H9 (cell line): ENCODE data around the gene DLX6. TPM values are rescaled to one million over a fixed set of nuclear protein-coding genes. Genes with fewer than 3 reads are reported as not detected.

Experiments used
- DNase-seq: peaks from one replicate; pipeline ENCODE4 v3.0.0-alpha.2; 2017
- H2AFZ ChIP-seq: one replicate; pipeline ENCODE4 v1.6.1; 2013; ENCODE audit warnings: mild to moderate bottlenecking, low read length, control low read depth, moderate library complexity
- H2AK5ac ChIP-seq: 2 replicates; pipeline ENCODE4 v1.6.1; 2013; ENCODE audit warnings: low read length, control low read depth, mixed read lengths; ENCODE audit not compliant: insufficient read length
- H2BK120ac ChIP-seq: one replicate; pipeline ENCODE4 v1.6.1; 2013; ENCODE audit warnings: low read depth, mild to moderate bottlenecking, low read length, control low read depth, inconsistent platforms; ENCODE audit not compliant: poor library complexity, severe bottlenecking
- H2BK12ac ChIP-seq: 2 replicates; pipeline ENCODE4 v1.6.1; 2013; ENCODE audit warnings: low read length, control low read depth, mixed read lengths, low read depth; ENCODE audit not compliant: insufficient read length
- H2BK15ac ChIP-seq: 2 replicates; pipeline ENCODE4 v1.6.1; 2013; ENCODE audit warnings: low read depth, low read length, control low read depth
- H2BK20ac ChIP-seq: one replicate; pipeline ENCODE4 v1.6.1; 2013; ENCODE audit warnings: low read depth, mild to moderate bottlenecking, low read length, control low read depth, inconsistent platforms; ENCODE audit not compliant: poor library complexity, severe bottlenecking
- H2BK5ac ChIP-seq: 2 replicates; pipeline ENCODE4 v1.6.1; 2013; ENCODE audit warnings: low read length, control low read depth, mixed read lengths; ENCODE audit not compliant: insufficient read length
- H3K14ac ChIP-seq: 2 replicates; pipeline ENCODE4 v1.6.1; 2013; ENCODE audit warnings: low read length, control low read depth; ENCODE audit not compliant: insufficient read depth
- H3K18ac ChIP-seq: 2 replicates; pipeline ENCODE4 v1.6.1; 2013; ENCODE audit warnings: low read depth, mild to moderate bottlenecking, mixed read lengths, low read length, control low read depth; ENCODE audit not compliant: insufficient read length
- H3K23ac ChIP-seq: 2 replicates; pipeline ENCODE4 v1.6.1; 2013; ENCODE audit warnings: low read length, control low read depth, mixed read lengths, low read depth; ENCODE audit not compliant: insufficient read length
- H3K23me2 ChIP-seq: 2 replicates; pipeline ENCODE4 v1.6.1; 2013; ENCODE audit warnings: low read depth, mild to moderate bottlenecking, mixed read lengths, low read length, control low read depth; ENCODE audit not compliant: insufficient read length, poor library complexity, severe bottlenecking
- H3K27ac ChIP-seq: 2 replicates; pipeline ENCODE4 v1.5.1; 2013; ENCODE audit warnings: low read length, control low read depth, mixed read lengths, low read depth; ENCODE audit not compliant: insufficient read length
- H3K27me3 ChIP-seq: 2 replicates; pipeline ENCODE4 v1.6.1; 2013; ENCODE audit warnings: low read length, control low read depth, inconsistent platforms; ENCODE audit not compliant: insufficient read depth
- H3K4ac ChIP-seq: 2 replicates; pipeline ENCODE4 v1.6.1; 2013; ENCODE audit warnings: low read depth, mild to moderate bottlenecking, control low read depth, inconsistent platforms, low read length, moderate library complexity
- H3K4me1 ChIP-seq: 2 replicates; pipeline ENCODE4 v1.6.1; 2013; ENCODE audit warnings: low read length, control low read depth, inconsistent platforms; ENCODE audit not compliant: insufficient read depth
- H3K4me2 ChIP-seq: 2 replicates; pipeline ENCODE4 v1.6.1; 2013; ENCODE audit warnings: low read length, control low read depth, mixed read lengths; ENCODE audit not compliant: insufficient read length, insufficient read depth
- H3K56ac ChIP-seq: 2 replicates; pipeline ENCODE4 v1.6.1; 2013; ENCODE audit warnings: low read depth, mild to moderate bottlenecking, mixed read lengths, low read length, control low read depth; ENCODE audit not compliant: insufficient read length
- H3K79me1 ChIP-seq: 2 replicates; pipeline ENCODE4 v1.6.1; 2013; ENCODE audit warnings: low read depth, mild to moderate bottlenecking, moderate library complexity, low read length, control low read depth, inconsistent platforms; ENCODE audit not compliant: insufficient read depth, poor library complexity, severe bottlenecking
- H3K79me2 ChIP-seq: 2 replicates; pipeline ENCODE4 v1.6.1; 2013; ENCODE audit warnings: low read length, control low read depth, inconsistent platforms; ENCODE audit not compliant: insufficient read depth
- H3K9ac ChIP-seq: 2 replicates; pipeline ENCODE4 v1.6.1; 2013; ENCODE audit warnings: low read length, control low read depth, mixed read lengths; ENCODE audit not compliant: insufficient read length; ENCODE audit errors: extremely low read depth
- H3K9me3 ChIP-seq: one replicate; pipeline ENCODE4 v1.6.1; 2013; ENCODE audit warnings: low read depth, low read length, inconsistent platforms; ENCODE audit not compliant: control insufficient read depth
- H3T11ph ChIP-seq: one replicate; pipeline ENCODE4 v1.6.1; 2013; ENCODE audit warnings: mild to moderate bottlenecking, low read length, control low read depth, inconsistent platforms
- H4K20me1 ChIP-seq: one replicate; pipeline ENCODE4 v1.6.1; 2013; ENCODE audit not compliant: control insufficient read depth, insufficient read length, insufficient read depth
- H4K5ac ChIP-seq: 2 replicates; pipeline ENCODE4 v1.6.1; 2013; ENCODE audit warnings: low read depth, mild to moderate bottlenecking, mixed read lengths, low read length, control low read depth; ENCODE audit not compliant: insufficient read length
- H4K8ac ChIP-seq: replicated peaks from 2 replicates; pipeline ENCODE4 v1.6.1; 2013; ENCODE audit warnings: low read length, control low read depth, mixed read lengths, low read depth; ENCODE audit not compliant: insufficient read length
- H4K91ac ChIP-seq: 2 replicates; pipeline ENCODE4 v1.6.1; 2013; ENCODE audit warnings: low read depth, mild to moderate bottlenecking, moderate library complexity, mixed read lengths, low read length, control low read depth; ENCODE audit not compliant: insufficient read length
- H3K27ac Mint-ChIP-seq, 3 experiments: 2 replicates in 2 of 3; 3 replicates in 1 of 3; pipeline ENCODE4 v1.8.0; 2020 to 2021; ENCODE audit warnings: mixed read lengths in 3 of 3, mild to moderate bottlenecking in 1 of 3, moderate library complexity in 1 of 3
- H3K27me3 Mint-ChIP-seq: 2 replicates; pipeline ENCODE4 v1.8.0; 2021; ENCODE audit warnings: low read depth, mild to moderate bottlenecking, moderate library complexity, mixed read lengths
- H3K36me3 Mint-ChIP-seq, 3 experiments: 2 replicates in 2 of 3; 3 replicates in 1 of 3; pipeline ENCODE4 v1.8.0; 2020 to 2021; ENCODE audit warnings: low read depth in 3 of 3, mixed read lengths in 3 of 3; ENCODE audit not compliant: insufficient read depth in 1 of 3
- H3K4me1 Mint-ChIP-seq, 2 experiments: 2 replicates each; pipeline ENCODE4 v1.8.0; 2020; ENCODE audit warnings: mixed read lengths in 2 of 2
- H3K4me3 Mint-ChIP-seq, 2 experiments: 2 replicates in 1 of 2; 3 replicates in 1 of 2; pipeline ENCODE4 v1.8.0; 2020 to 2021; ENCODE audit warnings: mild to moderate bottlenecking in 2 of 2, mixed read lengths in 2 of 2, moderate library complexity in 1 of 2
- H3K9me3 Mint-ChIP-seq, 2 experiments: 2 replicates in 1 of 2; 3 replicates in 1 of 2; pipeline ENCODE4 v1.8.0; 2020; ENCODE audit warnings: mild to moderate bottlenecking in 2 of 2, mixed read lengths in 2 of 2, moderate library complexity in 1 of 2
- WGBS: extraction: QIAGEN DNeasy Blood & Tissue Kit; methylation state at CpG from one replicate; pipeline ENCODE4 v1.1.7; 2013; ENCODE audit warnings: missing lambda C conversion rate, low lambda C conversion rate, mixed read lengths; ENCODE audit not compliant: insufficient read length; ENCODE audit errors: extremely low coverage; 5-methylcytosine and 5-hydroxymethylcytosine counted together
- total RNA-seq: library from RNA; stranded (reverse); gene quantifications from 2 replicates; pipeline ENCODE4 v1.2.1, GENCODE V29; 2021
- TF ChIP-seq, protein P1 (sequence below): fragments of 200-600 bp; sonication (generic); conservative IDR thresholded peaks from 3 replicates; pipeline ENCODE4 v1.8.0; 2021; ENCODE audit warnings: antibody characterized with exemption, mild to moderate bottlenecking

DLX6 gene
- total RNA-seq, 1 experiment from 2014 or later: 0.24 TPM

DNA sequence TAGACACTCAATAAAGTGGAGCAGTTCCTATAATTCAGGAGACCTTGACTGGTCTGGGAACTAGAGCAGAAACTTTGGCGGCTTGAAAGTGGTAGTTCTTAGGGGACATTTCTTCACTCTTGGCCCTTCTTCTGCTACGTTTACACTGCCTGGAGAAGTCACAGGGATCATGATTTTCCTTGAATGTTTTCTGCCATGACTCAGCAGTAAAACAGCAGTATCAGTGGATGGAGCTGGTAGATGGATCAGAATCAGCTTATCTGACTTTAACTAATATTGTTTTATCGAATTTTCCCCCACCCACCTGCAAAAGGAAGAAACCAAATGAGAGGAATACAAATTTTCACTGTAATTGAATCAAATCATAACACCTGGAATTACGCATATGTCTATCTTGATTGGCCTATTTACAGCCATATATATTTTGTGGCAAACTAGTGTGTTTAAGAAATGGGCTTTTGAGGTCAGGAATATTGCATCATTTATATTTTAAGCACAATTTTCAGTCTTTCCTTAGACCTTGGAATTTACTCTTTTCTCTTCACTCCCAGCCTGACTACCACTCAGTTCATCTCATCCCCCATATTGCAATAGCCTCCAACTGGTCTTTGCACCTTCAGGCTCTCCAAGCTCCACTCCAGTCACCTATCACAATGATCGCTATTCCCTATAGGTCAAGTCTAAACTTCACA lies 34.2 kb downstream of the DLX6 start:
- no peaks in the 10 kb centered on the region for H3K79me2 ChIP-seq
- H4K8ac ChIP-seq: no peak overlapping the region
- H2AK5ac ChIP-seq: no peak overlapping the region
- whole genome bisulfite sequencing: no CpG with 5 or more reads among the region's 5 CpGs
- H4K5ac ChIP-seq: no peak overlapping the region
- H4K20me1 ChIP-seq: no peaks in the 10 kb centered on the region
- H3K27me3 Mint-ChIP-seq: peaks cover 66% of the 10 kb centered on the region
- no peak overlapping the region for H3K4ac ChIP-seq
- TF ChIP-seq, protein P1, sequence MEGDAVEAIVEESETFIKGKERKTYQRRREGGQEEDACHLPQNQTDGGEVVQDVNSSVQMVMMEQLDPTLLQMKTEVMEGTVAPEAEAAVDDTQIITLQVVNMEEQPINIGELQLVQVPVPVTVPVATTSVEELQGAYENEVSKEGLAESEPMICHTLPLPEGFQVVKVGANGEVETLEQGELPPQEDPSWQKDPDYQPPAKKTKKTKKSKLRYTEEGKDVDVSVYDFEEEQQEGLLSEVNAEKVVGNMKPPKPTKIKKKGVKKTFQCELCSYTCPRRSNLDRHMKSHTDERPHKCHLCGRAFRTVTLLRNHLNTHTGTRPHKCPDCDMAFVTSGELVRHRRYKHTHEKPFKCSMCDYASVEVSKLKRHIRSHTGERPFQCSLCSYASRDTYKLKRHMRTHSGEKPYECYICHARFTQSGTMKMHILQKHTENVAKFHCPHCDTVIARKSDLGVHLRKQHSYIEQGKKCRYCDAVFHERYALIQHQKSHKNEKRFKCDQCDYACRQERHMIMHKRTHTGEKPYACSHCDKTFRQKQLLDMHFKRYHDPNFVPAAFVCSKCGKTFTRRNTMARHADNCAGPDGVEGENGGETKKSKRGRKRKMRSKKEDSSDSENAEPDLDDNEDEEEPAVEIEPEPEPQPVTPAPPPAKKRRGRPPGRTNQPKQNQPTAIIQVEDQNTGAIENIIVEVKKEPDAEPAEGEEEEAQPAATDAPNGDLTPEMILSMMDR: no peak
- no peaks in the 10 kb centered on the region for H3K9me3 ChIP-seq
- no peak overlapping the region for H3K4me2 ChIP-seq
- no peaks in the 10 kb centered on the region for H3K79me1 ChIP-seq
- H3K9me3 Mint-ChIP-seq: peaks cover 0 to 2% of the 10 kb centered on the region in 2 experiments; a peak in 1 of 5 replicates
- H3K27ac Mint-ChIP-seq: no peak overlapping the region
- H3K56ac ChIP-seq: no peak overlapping the region
- H2BK12ac ChIP-seq: no peak overlapping the region
- H3K23me2 ChIP-seq: no peaks in the 10 kb centered on the region
- no peaks in the 10 kb centered on the region for H3K4me1 ChIP-seq
- no peak overlapping the region for H2BK20ac ChIP-seq
- H3K18ac ChIP-seq: no peak overlapping the region
- no peak overlapping the region for H3T11ph ChIP-seq
- no peaks in the 10 kb centered on the region for H3K27me3 ChIP-seq
- no peak overlapping the region for H2BK120ac ChIP-seq
- H2BK15ac ChIP-seq: no peak overlapping the region
- H2AFZ ChIP-seq: no peak overlapping the region
- H4K91ac ChIP-seq: no peak overlapping the region
- H3K4me3 Mint-ChIP-seq: no peak overlapping the region
- no peak overlapping the region for H3K23ac ChIP-seq
- H3K9ac ChIP-seq: no peak overlapping the region
- no peaks in the 10 kb centered on the region for H3K4me1 Mint-ChIP-seq
- DNase-seq: no peak
- H2BK5ac ChIP-seq: no peak overlapping the region
- H3K14ac ChIP-seq: no peak overlapping the region
- H3K36me3 Mint-ChIP-seq: peaks cover 0 to 3% (median 0%) of the 10 kb centered on the region in 3 experiments; a peak in 1 of 7 replicates
- no peak overlapping the region for H3K27ac ChIP-seq
